Choroid plexus epithelial cell (primary cell): ENCODE measurements around the gene FCRL1.
A peak's percentile ranks its signal among the peaks of the same experiment; 100 is the strongest.

ENCODE experiments used
- DNase-seq: peaks from one replicate; pipeline ENCODE4 v3.0.0-alpha.2; 2010; ENCODE audit warnings: low read depth
- H3K4me3 ChIP-seq: 2 replicates; pipeline ENCODE4 v1.5.1; 2011; ENCODE audit warnings: low read depth, mild to moderate bottlenecking, control low read depth, low read length, moderate library complexity
- CTCF ChIP-seq: conservative IDR thresholded peaks from 2 replicates; pipeline ENCODE4 v1.5.1; 2011; ENCODE audit warnings: low read depth, mild to moderate bottlenecking, control low read depth, inconsistent platforms, low read length, moderate library complexity

The FCRL1 gene

GRCh38 chr1:157770442-157771043, 49.4 kb downstream of the FCRL1 start:
- no peak overlapping the region for H3K4me3 ChIP-seq
- no peak for DNase-seq
- peak; percentile 16 for TF ChIP-seq CTCF

- TF ChIP-seq CTCF, result no peak
- DNase-seq, result no peak
- H3K4me3 ChIP-seq, result no peak overlapping the region
These were observed 53.1 kb downstream of the FCRL1 start for GRCh38 chr1:157766792-157767191.

- DNase-seq, result no peak
- H3K4me3 ChIP-seq, result no peak overlapping the region
- no peak for TF ChIP-seq CTCF
These were observed 61.9 kb downstream of the FCRL1 start for GRCh38 chr1:157758018-157758417.

- DNase-seq, result no peak
- no peak for TF ChIP-seq CTCF
- H3K4me3 ChIP-seq, result no peak overlapping the region
These were observed 66.3 kb downstream of the FCRL1 start for GRCh38 chr1:157753611-157754010.

GRCh38 chr1:157751283-157751682, 68.6 kb downstream of the FCRL1 start:
- TF ChIP-seq CTCF, result no peak
- no peak for DNase-seq
- no peak overlapping the region for H3K4me3 ChIP-seq

GRCh38 chr1:157748262-157748817, 71.6 kb downstream of the FCRL1 start:
- DNase-seq, result no peak
- TF ChIP-seq CTCF, result no peak
- no peak overlapping the region for H3K4me3 ChIP-seq
